Astrocyte (in vitro differentiated cells and primary cell): ENCODE measurements around the gene EXOC5.

Source experiments
- CTCF ChIP-seq: IDR thresholded peaks from 2 replicates; pipeline ENCODE4 v1.5.1; 2011; ENCODE audit warnings: low read depth, mild to moderate bottlenecking, inconsistent platforms, low read length, moderate library complexity; ENCODE audit not compliant: insufficient read depth
- EZH2 ChIP-seq: IDR thresholded peaks from 2 replicates; pipeline ENCODE4 v1.6.1; 2012; ENCODE audit warnings: mild to moderate bottlenecking, low read length, inconsistent platforms; ENCODE audit not compliant: insufficient read depth

GRCh38 chr14:57168138-57168679 is 100.5 kb downstream of the EXOC5 start:
- no peak for TF ChIP-seq CTCF
- no peak for TF ChIP-seq EZH2
